ENCODE measurements around the gene HNRNPM.

Gene HNRNPM

GRCh38 chr19:8489561-8490394 is 45.0 kb downstream of the HNRNPM start:
- TF ChIP-seq CSRNP3 (CRISPR knock-in tag; IDR thresholded peaks at IDR 0.05) (no peak), ESRRG (CRISPR knock-in tag; IDR thresholded peaks at IDR 0.05) (no peak), POU6F1 (CRISPR knock-in tag; IDR thresholded peaks at IDR 0.05; ENCODE audit: borderline replicate concordance, low read depth) (no peak), TSHZ2 (CRISPR knock-in tag; IDR thresholded peaks at IDR 0.05) (no peak)
- ATAC-seq: peak; percentile 5; the same call in 2 of the 3 replicates

GRCh38 chr19:8490395-8490760 is 45.6 kb downstream of the HNRNPM start:
- TF ChIP-seq OSR1 (CRISPR knock-in tag; IDR thresholded peaks at IDR 0.05) (no peak), ISL1 (CRISPR knock-in tag; IDR thresholded peaks at IDR 0.05) (no peak), PPARA (CRISPR knock-in tag; IDR thresholded peaks at IDR 0.05; ENCODE audit: borderline replicate concordance) (no peak)
- ATAC-seq: peak; percentile 5; the same call in 2 of the 3 replicates

GRCh38 chr19:8490873-8491272 is 46.1 kb downstream of the HNRNPM start:
- ATAC-seq: peak; percentile 6; the same call in 1 of the 3 replicates

GRCh38 chr19:8491574-8491973 is 46.8 kb downstream of the HNRNPM start:
- TF ChIP-seq ZNF70 (CRISPR knock-in tag; IDR thresholded peaks at IDR 0.05) (no peak), POU6F1 (CRISPR knock-in tag; IDR thresholded peaks at IDR 0.05; ENCODE audit: borderline replicate concordance, low read depth) (no peak), ESRRG (CRISPR knock-in tag; IDR thresholded peaks at IDR 0.05) (no peak), CREB5 (CRISPR knock-in tag; IDR thresholded peaks at IDR 0.05; ENCODE audit: low read depth) (no peak), OSR1 (CRISPR knock-in tag; IDR thresholded peaks at IDR 0.05) (no peak), TSHZ2 (CRISPR knock-in tag; IDR thresholded peaks at IDR 0.05) (no peak), TCF4 (CRISPR knock-in tag; IDR thresholded peaks at IDR 0.05; ENCODE audit: borderline replicate concordance) (no peak), BACH2 (CRISPR knock-in tag; IDR thresholded peaks at IDR 0.05; ENCODE audit: borderline replicate concordance) (no peak)
- 0 out of 3 replicates have a peak, but pooled peaks have one; percentile 9 for ATAC-seq

More at GRCh38 chr19:8490873-8491272, 46.1 kb downstream of the HNRNPM start:
- TF ChIP-seq CREB5 (CRISPR knock-in tag; IDR thresholded peaks at IDR 0.05; ENCODE audit: low read depth): no peak

All from SK-N-SH treated with all-trans-retinoic acid at 6 μM for 48 hours (cell line).